Measurements from ENCODE around the gene ZNF564. TPM values are rescaled to one million over a fixed set of nuclear protein-coding genes. Genes with fewer than 3 reads are reported as not detected.
"Not testable (repeated sequence)": the region's sequence is repeated elsewhere in the genome, so short reads cannot be mapped to it uniquely, and the experiment has no call there.

Gene ZNF564
- total and polyA plus RNA-seq, 5 donors from 2014 or later = 16.1 to 20.2 (median 17.1) TPM

DNA sequence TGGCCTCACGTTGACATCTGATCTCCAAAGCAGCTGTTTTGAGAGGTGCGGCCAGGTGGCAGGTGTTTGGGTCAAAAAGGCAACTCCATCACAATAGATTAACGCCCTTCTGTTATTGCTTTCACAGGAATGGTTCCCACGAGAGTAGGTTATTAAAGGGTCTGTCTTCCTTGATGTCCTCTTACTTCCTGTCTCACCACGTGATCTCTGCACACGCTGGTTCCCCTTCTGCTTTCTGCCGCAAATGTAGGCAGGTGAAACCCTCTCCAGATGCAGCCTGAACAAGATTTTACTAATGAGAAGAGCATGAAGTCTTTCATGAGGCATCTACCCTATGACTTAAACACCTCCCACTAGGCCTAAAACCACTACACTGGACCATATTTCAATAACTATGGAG lies 22.8 kb upstream of the ZNF564 start:
- Histone ChIP-seq H3K4me1 (ENCODE audit: control insufficient read depth, insufficient read depth, low read length, poor library complexity, severe bottlenecking) (peaks cover 4% of the 10 kb centered on the region), H3K27ac (ENCODE audit: insufficient read depth, low read length, poor library complexity, severe bottlenecking) (no peak overlapping the region), H3K9me3 (ENCODE audit: control insufficient read depth in 2 of 2, low read length in 2 of 2) (peaks cover 0 to under 1% of the 10 kb centered on the region in 2 experiments), H3K27me3 (ENCODE audit: control insufficient read depth, insufficient read depth, low read length) (no peaks in the 10 kb centered on the region), H3K36me3 (ENCODE audit: control insufficient read depth, insufficient read depth, low read length) (no peaks in the 10 kb centered on the region), H3K4me3 (ENCODE audit: low read depth, low read length) (no peak overlapping the region)
- Mint-ChIP-seq H3K36me3 (peaks cover 14% of the 10 kb centered on the region), H3K4me3 (peak overlapping the region in 1 of 4 donors; percentile 4), H3K4me1 (peaks cover 0 to 17% (median 7%) of the 10 kb centered on the region in 4 donors), H3K27me3 (no peaks in the 10 kb centered on the region), H3K9me3 (peaks cover 0 to 9% (median 2%) of the 10 kb centered on the region in 7 donors), H3K27ac (peak overlapping the region in 1 of 3 donors; percentile 93)
- DNase-seq = no peak
- ATAC-seq (ENCODE audit: low read depth in 2 of 2) = peak in 1 of 2 donors; percentile 59

DNA sequence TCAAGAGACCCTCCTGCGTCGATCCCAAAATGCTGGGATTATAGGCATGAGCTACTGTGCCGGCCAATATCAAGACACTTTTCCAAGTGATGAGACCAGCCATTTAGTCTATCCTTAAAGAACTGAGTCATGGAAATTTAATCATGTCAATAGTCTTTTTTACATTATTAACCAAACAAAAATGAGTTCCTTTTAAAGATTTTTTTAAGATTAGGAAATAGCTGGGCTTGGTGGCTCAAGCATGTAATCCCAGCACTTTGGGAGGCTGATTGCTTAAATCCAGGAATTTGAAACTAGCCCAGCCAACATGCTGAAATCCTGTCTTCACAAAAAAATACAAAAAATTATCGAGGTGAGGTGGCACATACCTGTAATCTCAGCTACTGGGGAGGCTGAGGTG lies 16.7 kb upstream of the ZNF564 start:
- no peak for DNase-seq
- Histone ChIP-seq H3K9me3 (ENCODE audit: control insufficient read depth in 2 of 2, low read length in 2 of 2) (no peaks in the 10 kb centered on the region), H3K27me3 (ENCODE audit: control insufficient read depth, insufficient read depth, low read length) (no peaks in the 10 kb centered on the region), H3K27ac (ENCODE audit: insufficient read depth, low read length, poor library complexity, severe bottlenecking) (no peak overlapping the region), H3K4me1 (ENCODE audit: control insufficient read depth, insufficient read depth, low read length, poor library complexity, severe bottlenecking) (no peaks in the 10 kb centered on the region), H3K36me3 (ENCODE audit: control insufficient read depth, insufficient read depth, low read length) (no peaks in the 10 kb centered on the region), H3K4me3 (ENCODE audit: low read depth, low read length) (no peak overlapping the region)
- ATAC-seq (ENCODE audit: low read depth in 2 of 2) = no peak
- H3K27me3 Mint-ChIP-seq = no peaks in the 10 kb centered on the region
- H3K36me3 Mint-ChIP-seq = no peaks in the 10 kb centered on the region
- no peaks in the 10 kb centered on the region for H3K9me3 Mint-ChIP-seq
- H3K4me3 Mint-ChIP-seq = no peak overlapping the region
- peaks cover 0 to 7% (median 2%) of the 10 kb centered on the region in 4 donors for H3K4me1 Mint-ChIP-seq
- no peak overlapping the region for H3K27ac Mint-ChIP-seq

DNA sequence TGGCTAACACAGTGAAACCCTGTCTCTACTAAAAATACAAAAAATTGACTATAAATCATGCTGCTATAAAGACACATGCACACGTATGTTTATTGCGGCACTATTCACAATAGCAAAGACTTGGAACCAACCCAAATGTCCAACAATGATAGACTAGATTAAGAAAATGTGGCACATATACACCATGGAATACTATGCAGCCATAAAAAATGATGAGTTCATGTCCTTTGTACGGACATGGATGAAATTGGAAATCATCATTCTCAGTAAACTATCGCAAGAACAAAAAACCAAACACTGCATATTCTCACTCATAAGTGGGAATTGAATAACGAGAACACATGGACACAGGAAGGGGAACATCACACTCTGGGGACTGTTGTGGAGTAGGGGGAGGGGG lies 15.1 kb upstream of the ZNF564 start:
- H3K27ac Mint-ChIP-seq; H3K9me3 ChIP-seq (ENCODE audit: control insufficient read depth in 2 of 2, low read length in 2 of 2); DNase-seq; H3K27ac ChIP-seq (ENCODE audit: insufficient read depth, low read length, poor library complexity, severe bottlenecking); H3K9me3 Mint-ChIP-seq; H3K27me3 ChIP-seq (ENCODE audit: control insufficient read depth, insufficient read depth, low read length); H3K4me3 Mint-ChIP-seq; H3K4me1 ChIP-seq (ENCODE audit: control insufficient read depth, insufficient read depth, low read length, poor library complexity, severe bottlenecking); H3K4me3 ChIP-seq (ENCODE audit: low read depth, low read length); ATAC-seq (ENCODE audit: low read depth in 2 of 2); H3K4me1 Mint-ChIP-seq; H3K27me3 Mint-ChIP-seq; H3K36me3 ChIP-seq (ENCODE audit: control insufficient read depth, insufficient read depth, low read length); H3K36me3 Mint-ChIP-seq: not testable (repeated sequence)

DNA sequence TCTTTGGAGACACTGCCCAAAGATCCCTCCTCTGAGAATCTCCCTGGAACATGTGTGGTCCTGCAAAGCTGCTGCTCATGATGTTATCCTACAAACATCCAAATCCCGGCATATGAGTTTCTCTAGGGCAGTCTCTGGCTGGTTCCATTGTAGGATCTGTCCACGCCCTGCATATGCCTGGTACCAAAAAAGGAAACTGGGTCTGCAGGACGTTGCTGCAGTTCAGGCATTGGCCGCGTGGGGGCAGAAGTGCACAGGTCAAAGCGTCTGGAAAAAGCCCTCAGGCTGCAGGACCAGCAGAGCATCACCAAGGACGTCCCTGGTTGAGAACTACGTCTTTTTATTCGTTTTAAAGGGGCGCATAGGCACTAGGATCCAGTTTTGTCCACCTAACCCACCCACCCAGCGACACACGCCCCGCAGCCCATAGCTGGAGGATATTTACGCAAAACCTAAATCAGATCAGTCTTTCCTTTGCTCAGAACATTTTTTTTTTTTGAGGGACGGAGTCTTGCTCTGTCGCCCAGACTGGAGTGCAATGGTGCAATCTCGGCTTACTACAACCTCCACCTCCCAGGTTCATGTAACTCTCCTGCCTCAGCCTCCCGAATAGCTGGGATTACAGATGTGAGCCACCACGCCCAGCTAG lies 12.9 kb upstream of the ZNF564 start:
- Histone ChIP-seq H3K27me3 (ENCODE audit: control insufficient read depth, insufficient read depth, low read length) (no peaks in the 10 kb centered on the region), H3K36me3 (ENCODE audit: control insufficient read depth, insufficient read depth, low read length) (no peaks in the 10 kb centered on the region), H3K9me3 (ENCODE audit: control insufficient read depth in 2 of 2, low read length in 2 of 2) (no peaks in the 10 kb centered on the region), H3K4me1 (ENCODE audit: control insufficient read depth, insufficient read depth, low read length, poor library complexity, severe bottlenecking) (no peaks in the 10 kb centered on the region), H3K27ac (ENCODE audit: insufficient read depth, low read length, poor library complexity, severe bottlenecking) (no peak overlapping the region), H3K4me3 (ENCODE audit: low read depth, low read length) (no peak overlapping the region)
- ATAC-seq (ENCODE audit: low read depth in 2 of 2) (peak; percentile 91 to 97), DNase-seq (peak; percentile 77 to 89 (median 86))
- peaks cover 0 to 6% (median 5%) of the 10 kb centered on the region in 4 donors for H3K4me1 Mint-ChIP-seq
- peak overlapping the region in 1 of 4 donors; percentile 0 for H3K4me3 Mint-ChIP-seq
- peaks cover 6% of the 10 kb centered on the region for H3K27me3 Mint-ChIP-seq
- H3K27ac Mint-ChIP-seq = peak overlapping the region in 1 of 3 donors; percentile 48
- no peaks in the 10 kb centered on the region for H3K36me3 Mint-ChIP-seq
- H3K9me3 Mint-ChIP-seq = no peaks in the 10 kb centered on the region

DNA sequence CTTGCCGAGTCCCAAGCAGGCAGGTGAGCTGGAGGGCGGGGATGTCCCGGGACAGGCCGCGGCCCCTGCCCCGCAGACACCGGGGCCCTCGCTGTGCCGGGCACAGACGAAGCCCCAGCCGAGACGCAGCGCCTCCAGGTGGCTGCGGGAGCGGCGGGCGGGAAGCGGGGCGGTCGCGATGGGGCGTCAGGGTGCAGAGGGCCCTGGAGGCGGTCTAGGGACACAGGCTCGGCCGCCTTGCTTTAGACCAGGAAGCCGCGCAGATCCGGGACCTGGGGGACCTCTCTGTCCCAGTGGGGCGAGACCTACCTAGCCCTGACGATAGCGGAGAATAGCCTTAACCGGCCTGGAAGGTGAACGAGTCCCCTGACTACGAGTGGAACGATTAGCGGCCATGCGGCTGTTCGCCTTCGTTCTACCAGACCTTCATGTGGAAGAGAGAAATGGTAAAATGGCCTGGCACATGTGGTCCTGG lies 4.2 kb upstream of the ZNF564 start:
- no peak overlapping the region for H3K27ac Mint-ChIP-seq
- H3K36me3 ChIP-seq (ENCODE audit: control insufficient read depth, insufficient read depth, low read length) = no peaks in the 10 kb centered on the region
- peaks cover 6% of the 10 kb centered on the region for H3K27me3 Mint-ChIP-seq
- DNase-seq = no peak
- H3K4me1 Mint-ChIP-seq = peaks cover 4 to 18% (median 11%) of the 10 kb centered on the region in 4 donors
- no peaks in the 10 kb centered on the region for H3K9me3 ChIP-seq (ENCODE audit: control insufficient read depth in 2 of 2, low read length in 2 of 2)
- H3K36me3 Mint-ChIP-seq = no peaks in the 10 kb centered on the region
- peaks cover 0 to 1% (median 0%) of the 10 kb centered on the region in 7 donors for H3K9me3 Mint-ChIP-seq
- ATAC-seq (ENCODE audit: low read depth in 2 of 2) = no peak
- H3K4me3 ChIP-seq (ENCODE audit: low read depth, low read length) = no peak overlapping the region
- H3K4me1 ChIP-seq (ENCODE audit: control insufficient read depth, insufficient read depth, low read length, poor library complexity, severe bottlenecking) = peaks cover 13% of the 10 kb centered on the region
- H3K27me3 ChIP-seq (ENCODE audit: control insufficient read depth, insufficient read depth, low read length) = no peaks in the 10 kb centered on the region
- no peak overlapping the region for H3K4me3 Mint-ChIP-seq
- no peak overlapping the region for H3K27ac ChIP-seq (ENCODE audit: insufficient read depth, low read length, poor library complexity, severe bottlenecking)

DNA sequence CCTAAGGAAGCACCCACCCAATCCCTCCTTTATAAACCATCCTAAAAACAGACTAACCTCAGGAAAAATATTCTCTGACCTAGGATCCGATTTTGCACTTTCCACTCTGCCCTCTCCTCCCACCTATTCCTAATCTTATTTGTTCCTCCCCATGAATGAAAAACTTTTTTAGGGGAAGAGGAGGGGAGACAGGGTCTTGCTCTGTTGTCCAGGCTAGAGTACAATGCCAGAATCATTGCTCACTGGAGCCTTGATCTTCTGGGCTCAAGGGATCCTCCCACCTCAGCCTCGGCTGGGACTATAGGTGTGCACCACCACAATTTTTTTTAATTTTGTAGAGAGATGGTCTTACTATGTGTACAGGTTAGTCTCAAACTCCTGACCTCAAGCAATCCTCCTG lies 4.4 kb downstream of the ZNF564 start:
- H3K36me3 Mint-ChIP-seq = peaks cover 38% of the 10 kb centered on the region
- peaks cover 24% of the 10 kb centered on the region for H3K4me1 ChIP-seq (ENCODE audit: control insufficient read depth, insufficient read depth, low read length, poor library complexity, severe bottlenecking)
- peak overlapping the region in 2 of 4 donors; percentile 17 to 77 for H3K4me3 Mint-ChIP-seq
- H3K27me3 Mint-ChIP-seq = no peaks in the 10 kb centered on the region
- H3K4me1 Mint-ChIP-seq = peaks cover 8 to 81% (median 43%) of the 10 kb centered on the region in 4 donors
- no peak overlapping the region for H3K27ac ChIP-seq (ENCODE audit: insufficient read depth, low read length, poor library complexity, severe bottlenecking)
- ATAC-seq (ENCODE audit: low read depth in 2 of 2) (no peak), DNase-seq (no peak)
- H3K9me3 Mint-ChIP-seq = peaks cover 0 to 23% (median 5%) of the 10 kb centered on the region in 7 donors
- H3K4me3 ChIP-seq (ENCODE audit: low read depth, low read length) = no peak overlapping the region
- peaks cover 26% of the 10 kb centered on the region for H3K36me3 ChIP-seq (ENCODE audit: control insufficient read depth, insufficient read depth, low read length)
- H3K27me3 ChIP-seq (ENCODE audit: control insufficient read depth, insufficient read depth, low read length) = no peaks in the 10 kb centered on the region
- H3K9me3 ChIP-seq (ENCODE audit: control insufficient read depth in 2 of 2, low read length in 2 of 2) = peaks cover 15 to 16% of the 10 kb centered on the region in 2 experiments
- H3K27ac Mint-ChIP-seq = peak overlapping the region in 2 of 3 donors; percentile 56 to 67

DNA sequence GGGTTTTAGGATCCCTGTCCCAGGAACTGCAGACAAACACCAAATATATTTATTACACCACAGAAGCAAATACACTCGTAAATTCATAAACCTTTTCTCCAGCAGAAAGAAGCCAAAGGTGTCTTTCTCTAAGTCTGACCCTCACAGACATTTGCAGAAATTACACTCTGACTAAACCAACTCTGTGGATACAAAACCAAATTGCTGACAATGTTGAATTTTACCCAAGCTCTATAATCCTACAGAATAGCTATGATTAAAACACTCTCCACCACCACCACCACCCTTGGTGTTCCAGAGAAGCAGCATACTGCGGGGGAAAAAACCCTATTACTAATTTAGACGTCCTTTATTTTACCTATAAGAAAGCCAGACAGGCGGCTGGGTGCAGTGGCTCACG lies 5.2 kb downstream of the ZNF564 start:
- ATAC-seq (ENCODE audit: low read depth in 2 of 2) (no peak), DNase-seq (no peak)
- H3K36me3 Mint-ChIP-seq = peaks cover 38% of the 10 kb centered on the region
- H3K4me1 Mint-ChIP-seq = peaks cover 3 to 73% (median 38%) of the 10 kb centered on the region in 4 donors
- no peak overlapping the region for H3K4me3 ChIP-seq (ENCODE audit: low read depth, low read length)
- peak overlapping the region in 1 of 3 donors; percentile 75 for H3K27ac Mint-ChIP-seq
- peaks cover 20% of the 10 kb centered on the region for H3K4me1 ChIP-seq (ENCODE audit: control insufficient read depth, insufficient read depth, low read length, poor library complexity, severe bottlenecking)
- H3K9me3 ChIP-seq (ENCODE audit: control insufficient read depth in 2 of 2, low read length in 2 of 2) = peaks cover 15 to 23% of the 10 kb centered on the region in 2 experiments
- no peaks in the 10 kb centered on the region for H3K27me3 ChIP-seq (ENCODE audit: control insufficient read depth, insufficient read depth, low read length)
- H3K27ac ChIP-seq (ENCODE audit: insufficient read depth, low read length, poor library complexity, severe bottlenecking) = no peak overlapping the region
- H3K36me3 ChIP-seq (ENCODE audit: control insufficient read depth, insufficient read depth, low read length) = peaks cover 32% of the 10 kb centered on the region
- H3K4me3 Mint-ChIP-seq = peak overlapping the region in 3 of 4 donors; percentile 13 to 77 (median 26)
- H3K27me3 Mint-ChIP-seq = no peaks in the 10 kb centered on the region
- H3K9me3 Mint-ChIP-seq = peaks cover 0 to 23% (median 5%) of the 10 kb centered on the region in 7 donors

DNA sequence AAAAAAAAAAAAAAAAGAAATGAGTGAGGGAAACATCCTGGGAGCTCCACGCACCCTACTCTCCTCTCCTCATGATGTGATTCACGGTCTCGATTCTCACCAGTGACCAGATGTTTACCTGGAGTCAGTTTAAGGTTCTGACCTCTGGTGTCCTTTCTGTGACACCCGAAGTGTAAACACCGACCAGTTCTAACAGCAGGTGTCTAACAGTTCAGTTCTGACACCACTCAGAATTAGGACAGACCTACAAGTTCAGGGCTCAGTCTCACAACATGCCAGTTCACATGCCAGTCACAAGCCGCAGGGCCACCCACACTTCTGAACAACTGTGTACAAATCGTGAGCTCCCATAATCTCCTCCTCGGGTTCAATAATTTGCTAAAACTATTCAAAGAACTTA lies 6.0 kb downstream of the ZNF564 start:
- Histone ChIP-seq H3K9me3 (ENCODE audit: control insufficient read depth in 2 of 2, low read length in 2 of 2) (peaks cover 15 to 27% of the 10 kb centered on the region in 2 experiments), H3K36me3 (ENCODE audit: control insufficient read depth, insufficient read depth, low read length) (peaks cover 38% of the 10 kb centered on the region), H3K27me3 (ENCODE audit: control insufficient read depth, insufficient read depth, low read length) (no peaks in the 10 kb centered on the region), H3K4me3 (ENCODE audit: low read depth, low read length) (no peak overlapping the region), H3K4me1 (ENCODE audit: control insufficient read depth, insufficient read depth, low read length, poor library complexity, severe bottlenecking) (peaks cover 15% of the 10 kb centered on the region), H3K27ac (ENCODE audit: insufficient read depth, low read length, poor library complexity, severe bottlenecking) (no peak overlapping the region)
- Mint-ChIP-seq H3K4me3 (peak overlapping the region in 3 of 4 donors; percentile 15 to 77 (median 23)), H3K27ac (peak overlapping the region in 2 of 3 donors; percentile 26 to 75), H3K27me3 (no peaks in the 10 kb centered on the region), H3K4me1 (peaks cover 3 to 69% (median 38%) of the 10 kb centered on the region in 4 donors), H3K36me3 (peaks cover 40% of the 10 kb centered on the region), H3K9me3 (peaks cover 0 to 24% (median 5%) of the 10 kb centered on the region in 7 donors)
- ATAC-seq (ENCODE audit: low read depth in 2 of 2) (no peak), DNase-seq (no peak)

All from CD4-positive, CD25-positive, alpha-beta regulatory T cell (primary cell).